Measurements from ENCODE around the gene RCVRN. TPM values are rescaled to one million over a fixed set of nuclear protein-coding genes. Genes with fewer than 3 reads are reported as not detected.

RCVRN gene
- total RNA-seq, 1 experiment from 2014 or later: not detected

GRCh38 chr17:9859781-9860180, 45.3 kb downstream of the RCVRN start:
- Histone ChIP-seq H3K4me3 (ENCODE audit: low read depth in 2 of 2, low read length in 2 of 2) (no peak overlapping the region), H3K9me3 (ENCODE audit: control insufficient read depth, insufficient read depth, low read depth, low read length) (no peaks in the 10 kb centered on the region), H3K4me1 (ENCODE audit: control insufficient read depth, insufficient read depth, low read length) (no peaks in the 10 kb centered on the region), H3K36me3 (ENCODE audit: control insufficient read depth, insufficient read depth, low read length) (no peaks in the 10 kb centered on the region), H3K27ac (ENCODE audit: low read length) (no peak overlapping the region), H3K27me3 (ENCODE audit: control insufficient read depth, insufficient read depth, low read length) (no peaks in the 10 kb centered on the region; the same call in 1 of the 2 replicates)
- ATAC-seq: no peak
- no peak for DNase-seq (ENCODE audit: low read depth, low spot score)
- CTCF ChIA-PET: interaction anchor here (0.6 kb wide), 1 partner anchor 14 kb away, joined by 7 read pairs; no protein-coding TSS in a partner anchor
- no TSS peak for BruUV-seq (replicated peaks)
- intact Hi-C loops (cut with micrococcal nuclease; ENCODE audit: unreplicated experiment): no loop called here
- TF ChIP-seq POLR2AphosphoS5 (IDR thresholded peaks at IDR 0.05; ENCODE audit: low read depth, low read length) (no peak), REST (IDR thresholded peaks at IDR 0.05; ENCODE audit: insufficient read depth in 1 of 2, low read depth in 2 of 2, low read length in 1 of 2) (no peak), SIN3A (IDR thresholded peaks at IDR 0.05; ENCODE audit: borderline replicate concordance, insufficient read depth, low read depth, low read length) (no peak), CTCF (IDR thresholded peaks at IDR 0.05) (no peak), TCF7L2 (IDR thresholded peaks at IDR 0.05; ENCODE audit: low read depth, low read length) (no peak)
- POLR2A ChIA-PET: no interaction called here
- in situ Hi-C loops (cut with HindIII; ENCODE audit: low pct_unique_long_range_greater_than_20kb, low sequenced_read_pairs): no loop called here

DNA sequence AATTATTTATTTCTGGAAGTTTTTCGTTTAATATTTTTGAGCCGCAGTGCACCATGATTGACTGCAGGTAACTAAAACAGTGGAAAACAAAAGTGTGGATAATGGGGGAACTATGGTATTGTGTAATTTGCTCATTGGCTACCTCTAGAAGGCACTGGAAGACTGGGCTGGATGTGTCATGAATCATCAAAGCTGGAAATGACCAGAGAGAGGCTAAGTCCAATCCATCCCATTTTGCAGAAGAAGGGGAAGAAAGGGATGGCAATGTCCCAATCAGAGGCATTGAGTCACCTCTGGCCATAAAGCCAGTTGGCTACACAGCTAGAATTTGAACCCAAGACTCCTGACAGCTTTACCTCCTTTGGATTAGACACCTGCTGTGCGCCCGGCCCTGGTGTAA, 50.0 kb downstream of the RCVRN start:
- ATAC-seq (no peak), DNase-seq (ENCODE audit: low read depth, low spot score) (no peak)
- Histone ChIP-seq H3K9me3 (ENCODE audit: control insufficient read depth, insufficient read depth, low read depth, low read length) (no peaks in the 10 kb centered on the region), H3K27ac (ENCODE audit: low read length) (no peak overlapping the region), H3K4me1 (ENCODE audit: control insufficient read depth, insufficient read depth, low read length) (no peaks in the 10 kb centered on the region), H3K36me3 (ENCODE audit: control insufficient read depth, insufficient read depth, low read length) (no peaks in the 10 kb centered on the region), H3K4me3 (ENCODE audit: low read depth in 2 of 2, low read length in 2 of 2) (no peak overlapping the region), H3K27me3 (ENCODE audit: control insufficient read depth, insufficient read depth, low read length) (no peaks in the 10 kb centered on the region)
- ChIA-PET CTCF (no interaction called here), POLR2A (no interaction called here)
- intact Hi-C loops (cut with micrococcal nuclease; ENCODE audit: unreplicated experiment): no loop called here
- TF ChIP-seq REST (IDR thresholded peaks at IDR 0.05; ENCODE audit: insufficient read depth in 1 of 2, low read depth in 2 of 2, low read length in 1 of 2) (no peak), POLR2AphosphoS5 (IDR thresholded peaks at IDR 0.05; ENCODE audit: low read depth, low read length) (no peak), TCF7L2 (IDR thresholded peaks at IDR 0.05; ENCODE audit: low read depth, low read length) (no peak), CTCF (IDR thresholded peaks at IDR 0.05) (no peak), SIN3A (IDR thresholded peaks at IDR 0.05; ENCODE audit: borderline replicate concordance, insufficient read depth, low read depth, low read length) (no peak)
- in situ Hi-C loops (cut with HindIII; ENCODE audit: low pct_unique_long_range_greater_than_20kb, low sequenced_read_pairs): no loop called here
- BruUV-seq (replicated peaks): no TSS peak

Data from Panc1 (cell line).